Stimulated activated CD4-positive, alpha-beta T cell treated with anti-CD3 and anti-CD28 coated beads, Interleukin-4, amount 100 ng/mL, for 24 hours (primary cell): ENCODE data around the gene TDRD9.
"Not testable (repeated sequence)": the region's sequence is repeated elsewhere in the genome, so short reads cannot be mapped to it uniquely, and the experiment has no call there.

Source experiments
- DNase-seq: peaks from one replicate; pipeline ENCODE4 v3.0.0-alpha.2; 2020

Gene TDRD9

GRCh38 chr14:103923863-103924262 is 4.4 kb upstream of the TDRD9 start:
- no peak for DNase-seq

DNA sequence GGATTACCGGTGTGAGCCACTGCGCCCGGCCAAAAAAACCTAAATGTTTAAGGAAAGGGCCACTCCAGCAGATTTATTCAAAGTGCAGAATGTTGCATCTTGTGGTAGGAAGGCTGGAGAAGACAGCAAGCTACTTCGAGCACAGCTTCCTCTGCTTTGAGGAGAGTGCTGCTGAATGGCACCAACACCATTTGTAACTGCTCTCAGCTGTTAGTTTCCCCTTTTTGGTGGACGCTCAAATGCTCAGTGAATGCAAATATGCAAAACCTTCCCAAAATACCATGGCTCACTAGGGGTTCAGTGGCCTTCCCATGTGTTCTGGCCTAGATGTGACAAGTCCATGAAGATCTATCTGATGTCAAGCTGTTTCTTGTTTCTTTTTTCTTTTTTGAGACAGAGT is 2.9 kb upstream of the TDRD9 start:
- DNase-seq = no peak

- no peak for DNase-seq
Observed at GRCh38 chr14:103927566-103927965, 690 bp upstream of the TDRD9 start.

- no peak for DNase-seq
Observed at GRCh38 chr14:103930051-103930604, 1.9 kb downstream of the TDRD9 start.

- DNase-seq = no peak
Observed at GRCh38 chr14:103931422-103931821, 3.2 kb downstream of the TDRD9 start.

- no peak for DNase-seq
Observed at GRCh38 chr14:103932791-103933490, 4.7 kb downstream of the TDRD9 start.

DNA sequence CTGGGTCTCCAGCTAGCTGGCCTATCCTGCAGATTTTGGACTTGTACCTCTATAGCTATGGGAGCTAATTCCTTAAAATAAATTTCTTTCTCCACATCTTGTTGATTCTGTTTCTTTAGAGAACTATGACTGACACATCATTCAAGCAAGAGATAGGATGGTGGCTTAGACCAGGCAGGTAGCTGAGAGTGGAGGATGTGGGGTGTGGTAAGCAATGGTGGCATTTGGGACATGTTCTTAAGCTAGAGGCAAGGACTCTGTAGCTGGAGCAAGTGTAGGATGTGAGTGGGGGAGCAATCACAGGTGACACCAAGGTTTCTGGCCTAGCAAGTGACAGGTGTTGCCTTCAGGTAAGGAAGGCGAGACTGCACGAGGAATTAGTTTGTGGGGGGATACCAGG is 6.8 kb downstream of the TDRD9 start:
- no peak for DNase-seq

GRCh38 chr14:103941462-103941861 is 13.2 kb downstream of the TDRD9 start:
- no peak for DNase-seq

- no peak for DNase-seq
Observed at GRCh38 chr14:103941973-103942736, 13.9 kb downstream of the TDRD9 start, which contains the start of gene RD3L. RD3L (minus strand) TSS chr14:103942529; CDS start chr14:103941695, 834 bp downstream.

GRCh38 chr14:103943673-103944072 is 15.4 kb downstream of the TDRD9 start:
- DNase-seq = no peak

GRCh38 chr14:103946975-103947374 is 18.7 kb downstream of the TDRD9 start:
- no peak for DNase-seq

DNA sequence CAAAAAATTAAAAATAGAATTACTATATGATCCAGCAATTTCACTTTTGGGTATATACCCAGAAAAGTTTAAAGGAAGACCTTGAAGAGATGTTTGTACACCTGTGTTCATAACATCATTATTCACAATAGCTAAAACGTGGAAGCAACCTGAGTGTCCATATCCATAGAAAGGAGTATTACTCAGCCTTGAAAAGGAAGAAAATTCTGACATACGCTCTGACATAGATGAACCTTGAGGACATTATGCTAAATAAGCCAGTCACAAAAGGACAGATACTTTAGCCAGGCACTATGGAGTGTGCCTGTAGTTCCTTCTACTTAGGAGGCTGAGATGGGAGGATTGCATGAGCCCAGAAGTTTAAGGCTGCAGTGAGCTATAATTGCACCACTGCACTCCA is 20.2 kb downstream of the TDRD9 start:
- no peak for DNase-seq

GRCh38 chr14:103949131-103949790 is 21.0 kb downstream of the TDRD9 start:
- no peak for DNase-seq

DNA sequence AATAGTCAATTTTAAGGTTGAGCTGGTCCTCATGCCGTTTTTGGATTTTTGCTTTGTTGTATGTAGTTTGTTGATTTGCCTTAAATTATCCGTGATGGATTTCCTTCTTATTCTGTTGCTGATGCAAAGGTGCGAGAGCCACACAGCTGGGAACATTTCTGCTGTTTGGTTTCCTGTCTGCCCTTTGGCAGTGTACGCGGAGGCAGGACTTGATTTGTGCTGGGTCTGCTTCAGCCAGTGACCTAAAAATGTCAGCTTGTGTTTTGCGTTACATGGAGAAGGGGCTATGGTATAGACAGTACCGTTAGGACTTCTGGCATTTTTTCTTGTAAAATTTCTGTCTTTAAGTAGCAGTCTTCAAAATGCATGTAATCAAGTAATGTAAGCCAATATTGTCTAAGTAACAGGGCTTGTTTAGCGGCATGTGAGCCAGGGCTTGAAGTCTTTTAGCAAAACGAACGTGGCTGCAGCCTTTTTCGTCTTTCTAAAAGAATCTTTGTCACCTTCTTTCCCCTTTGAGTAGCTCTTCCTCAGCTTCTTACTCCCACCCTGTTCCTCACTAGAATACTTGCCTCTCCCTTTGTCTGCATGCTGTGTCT is 32.3 kb downstream of the TDRD9 start:
- DNase-seq = no peak

GRCh38 chr14:103961928-103962578 is 33.8 kb downstream of the TDRD9 start:
- no peak for DNase-seq

GRCh38 chr14:103966631-103967030 is 38.4 kb downstream of the TDRD9 start:
- DNase-seq = no peak

GRCh38 chr14:103969961-103970360 is 41.7 kb downstream of the TDRD9 start:
- no peak for DNase-seq

GRCh38 chr14:103973354-103973753 is 45.1 kb downstream of the TDRD9 start:
- no peak for DNase-seq

GRCh38 chr14:103974575-103974974 is 46.3 kb downstream of the TDRD9 start:
- DNase-seq = no peak

- DNase-seq = not testable (repeated sequence)
Observed at GRCh38 chr14:103980623-103981238, 52.5 kb downstream of the TDRD9 start.

DNA sequence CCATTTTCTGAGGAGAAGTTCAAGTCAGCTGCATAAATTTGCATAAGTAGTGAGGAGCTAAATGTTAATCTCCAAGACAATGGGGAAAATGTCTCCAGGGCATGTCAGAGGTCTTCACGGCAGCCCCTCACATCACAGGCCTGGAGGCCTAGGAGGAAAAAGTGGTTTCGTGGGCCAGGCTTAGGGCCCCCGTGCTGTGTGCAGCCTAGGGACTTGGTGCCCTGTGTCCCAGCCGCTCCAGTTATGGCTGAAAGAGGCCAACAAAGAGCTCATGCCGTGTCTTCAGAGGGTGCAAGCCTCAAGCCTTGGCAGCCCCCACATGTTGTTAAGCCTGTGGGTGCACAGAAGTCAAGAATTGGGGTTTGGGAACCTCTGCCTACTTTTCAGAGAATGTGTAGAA is 55.9 kb downstream of the TDRD9 start:
- no peak for DNase-seq

- no peak for DNase-seq
Observed at GRCh38 chr14:103989034-103989433, 60.8 kb downstream of the TDRD9 start.
